Hepatocyte (in vitro differentiated cells): ENCODE data around the gene KRT80. TPM values are rescaled to one million over a fixed set of nuclear protein-coding genes. Genes with fewer than 3 reads are reported as not detected.

Source experiments
- DNase-seq: peaks from one replicate; pipeline ENCODE4 v3.0.0-alpha.2; 2016; ENCODE audit warnings: low spot score
- H2AFZ ChIP-seq: fragments of 200-600 bp; sonication (generic); 2 replicates; pipeline ENCODE4 v1.6.0; 2016; ENCODE audit warnings: antibody characterized with exemption, mild to moderate bottlenecking
- H3K27ac ChIP-seq: fragments of 200-600 bp; sonication (generic); 2 replicates; pipeline ENCODE4 v1.5.1; 2016; ENCODE audit warnings: mild to moderate bottlenecking
- H3K27me3 ChIP-seq: fragments of 200-600 bp; sonication (generic); 2 replicates; pipeline ENCODE4 v1.6.1; 2016
- H3K36me3 ChIP-seq: fragments of 200-600 bp; sonication (generic); replicated peaks from 2 replicates; pipeline ENCODE4 v1.5.1; 2016; ENCODE audit warnings: low read depth; ENCODE audit not compliant: insufficient read depth
- H3K4me1 ChIP-seq: fragments of 200-600 bp; sonication (generic); 2 replicates; pipeline ENCODE4 v1.5.1; 2016; ENCODE audit warnings: mild to moderate bottlenecking, moderate library complexity; ENCODE audit not compliant: insufficient read depth
- H3K4me2 ChIP-seq: fragments of 200-600 bp; sonication (generic); 2 replicates; pipeline ENCODE4 v1.6.0; 2016
- H3K4me3 ChIP-seq: fragments of 200-600 bp; sonication (generic); 2 replicates; pipeline ENCODE4 v1.5.1; 2016; ENCODE audit warnings: mild to moderate bottlenecking
- H3K79me2 ChIP-seq: fragments of 200-600 bp; sonication (generic); 2 replicates; pipeline ENCODE4 v1.6.0; 2017; ENCODE audit warnings: mild to moderate bottlenecking
- H3K9me2 ChIP-seq: fragments of 200-600 bp; sonication (generic); replicated peaks from 2 replicates; pipeline ENCODE4 v1.6.0; 2017; ENCODE audit warnings: mild to moderate bottlenecking; ENCODE audit not compliant: insufficient read depth
- H3K9me3 ChIP-seq: fragments of 200-600 bp; sonication (generic); 2 replicates; pipeline ENCODE4 v1.5.1; 2016; ENCODE audit warnings: low read depth, mild to moderate bottlenecking
- H4K20me1 ChIP-seq: fragments of 200-600 bp; sonication (generic); 2 replicates; pipeline ENCODE4 v1.6.0; 2016; ENCODE audit warnings: mild to moderate bottlenecking; ENCODE audit not compliant: insufficient read depth, poor library complexity, severe bottlenecking
- EZH2 ChIP-seq: fragments of 200-600 bp; sonication (generic); IDR thresholded peaks from 2 replicates; pipeline ENCODE4 v1.6.1; 2016; ENCODE audit warnings: antibody characterized with exemption, mild to moderate bottlenecking, borderline replicate concordance
- EZH2phosphoT487 ChIP-seq: fragments of 200-600 bp; sonication (generic); IDR thresholded peaks from one replicate; pipeline ENCODE4 v1.6.1; 2018; ENCODE audit warnings: antibody characterized with exemption, mild to moderate bottlenecking, low read depth, moderate library complexity; ENCODE audit not compliant: unreplicated experiment, severe bottlenecking
- whole genome bisulfite sequencing: methylation state at CpG from one replicate; pipeline ENCODE4 v1.1.6; 2016; ENCODE audit warnings: low lambda C conversion rate; ENCODE audit errors: missing lambda C conversion rate; 5-methylcytosine and 5-hydroxymethylcytosine counted together
- polyA plus RNA-seq: library from polyadenylated mRNA; unstranded; fragments of >200 nt; fragmentation: Nextera tagmentation; extraction: Ambion mirVana; gene quantifications from 2 replicates; pipeline ENCODE4 v1.2.1, GENCODE V29; 2016
- total RNA-seq: library from RNA; depleted of rRNA; stranded (reverse); fragments of >200 nt; gene quantifications from 2 replicates; pipeline ENCODE4 v1.2.3, GENCODE V29; 2014
- TF ChIP-seq, protein P1 (sequence below): fragments of 200-600 bp; sonication (generic); IDR thresholded peaks from 2 replicates; pipeline ENCODE4 v1.5.1; 2016; ENCODE audit warnings: antibody characterized with exemption, mild to moderate bottlenecking; ENCODE audit not compliant: poor library complexity

KRT80 gene
- total and polyA plus RNA-seq, 2 experiments from 2014 or later: 0.77 to 1.2 TPM

GRCh38 chr12:52228931-52229330 is 37.1 kb upstream of the KRT80 start:
- DNase-seq: no peak
- Histone ChIP-seq H3K9me2 (no peaks in the 10 kb centered on the region), H3K79me2 (no peaks in the 10 kb centered on the region), H3K9me3 (no peaks in the 10 kb centered on the region), H3K4me1 (peaks cover 15% of the 10 kb centered on the region), H2AFZ (no peak overlapping the region), H3K27ac (no peak overlapping the region), H3K36me3 (no peaks in the 10 kb centered on the region), H3K4me3 (no peak overlapping the region), H3K4me2 (no peak overlapping the region), H3K27me3 (peaks cover 15% of the 10 kb centered on the region), H4K20me1 (no peaks in the 10 kb centered on the region)
- no peak for TF ChIP-seq EZH2
- no peak for TF ChIP-seq EZH2phosphoT487
- TF ChIP-seq, protein P1, sequence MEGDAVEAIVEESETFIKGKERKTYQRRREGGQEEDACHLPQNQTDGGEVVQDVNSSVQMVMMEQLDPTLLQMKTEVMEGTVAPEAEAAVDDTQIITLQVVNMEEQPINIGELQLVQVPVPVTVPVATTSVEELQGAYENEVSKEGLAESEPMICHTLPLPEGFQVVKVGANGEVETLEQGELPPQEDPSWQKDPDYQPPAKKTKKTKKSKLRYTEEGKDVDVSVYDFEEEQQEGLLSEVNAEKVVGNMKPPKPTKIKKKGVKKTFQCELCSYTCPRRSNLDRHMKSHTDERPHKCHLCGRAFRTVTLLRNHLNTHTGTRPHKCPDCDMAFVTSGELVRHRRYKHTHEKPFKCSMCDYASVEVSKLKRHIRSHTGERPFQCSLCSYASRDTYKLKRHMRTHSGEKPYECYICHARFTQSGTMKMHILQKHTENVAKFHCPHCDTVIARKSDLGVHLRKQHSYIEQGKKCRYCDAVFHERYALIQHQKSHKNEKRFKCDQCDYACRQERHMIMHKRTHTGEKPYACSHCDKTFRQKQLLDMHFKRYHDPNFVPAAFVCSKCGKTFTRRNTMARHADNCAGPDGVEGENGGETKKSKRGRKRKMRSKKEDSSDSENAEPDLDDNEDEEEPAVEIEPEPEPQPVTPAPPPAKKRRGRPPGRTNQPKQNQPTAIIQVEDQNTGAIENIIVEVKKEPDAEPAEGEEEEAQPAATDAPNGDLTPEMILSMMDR: no peak
- WGBS: 88% methylated on average over 6 of the region's 6 CpGs

GRCh38 chr12:52228366-52228765 is 36.6 kb upstream of the KRT80 start:
- 64% methylated on average over 3 of the region's 3 CpGs for WGBS

GRCh38 chr12:52227606-52228166 is 35.9 kb upstream of the KRT80 start:
- H2AFZ ChIP-seq: no peak overlapping the region
- H3K79me2 ChIP-seq: no peaks in the 10 kb centered on the region
- H3K36me3 ChIP-seq: no peaks in the 10 kb centered on the region
- no peak overlapping the region for H3K4me2 ChIP-seq
- no peak overlapping the region for H3K4me3 ChIP-seq
- TF ChIP-seq, protein P1: no peak
- TF ChIP-seq EZH2phosphoT487 (no peak), EZH2 (no peak)
- H3K27ac ChIP-seq: no peak overlapping the region
- no peaks in the 10 kb centered on the region for H3K9me2 ChIP-seq
- peaks cover 6% of the 10 kb centered on the region for H3K27me3 ChIP-seq
- WGBS: no CpG with 5 or more reads among the region's 5 CpGs
- H3K4me1 ChIP-seq: peaks cover 6% of the 10 kb centered on the region
- no peaks in the 10 kb centered on the region for H4K20me1 ChIP-seq
- no peak for DNase-seq
- no peaks in the 10 kb centered on the region for H3K9me3 ChIP-seq

More at GRCh38 chr12:52228366-52228765, 36.6 kb upstream of the KRT80 start:
- Histone ChIP-seq H2AFZ (no peak overlapping the region), H3K27ac (no peak overlapping the region), H3K36me3 (no peaks in the 10 kb centered on the region), H3K9me2 (no peaks in the 10 kb centered on the region), H3K27me3 (peaks cover 10% of the 10 kb centered on the region), H3K9me3 (no peaks in the 10 kb centered on the region), H3K79me2 (no peaks in the 10 kb centered on the region), H3K4me3 (no peak overlapping the region), H4K20me1 (no peaks in the 10 kb centered on the region), H3K4me1 (peaks cover 12% of the 10 kb centered on the region), H3K4me2 (no peak overlapping the region)
- TF ChIP-seq EZH2 (no peak), EZH2phosphoT487 (no peak)
- TF ChIP-seq, protein P1: no peak
- no peak for DNase-seq

DNA sequence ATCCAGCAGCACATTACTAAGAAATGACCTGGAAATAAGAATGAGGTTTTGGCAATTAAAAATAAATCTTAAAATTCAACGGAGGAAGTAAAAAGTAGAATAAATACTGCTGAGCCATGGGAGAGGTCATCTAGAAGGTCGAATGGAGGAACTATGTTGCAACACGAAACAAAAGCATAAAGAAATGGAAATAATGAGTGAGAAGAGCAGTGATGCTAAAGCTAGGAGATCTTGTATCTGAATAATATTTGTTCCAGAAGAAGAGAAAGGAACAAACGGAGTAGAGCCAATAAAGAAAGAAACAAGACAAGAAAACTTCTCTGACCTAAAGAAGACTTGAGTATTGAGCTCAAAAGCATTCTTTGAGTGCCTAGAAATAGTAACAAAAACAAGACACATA is 34.6 kb upstream of the KRT80 start:
- DNase-seq: no peak
- peaks cover 7% of the 10 kb centered on the region for H3K4me1 ChIP-seq
- H3K9me3 ChIP-seq: no peaks in the 10 kb centered on the region
- no peaks in the 10 kb centered on the region for H3K9me2 ChIP-seq
- H3K4me2 ChIP-seq: no peak overlapping the region
- no peaks in the 10 kb centered on the region for H3K36me3 ChIP-seq
- no peak overlapping the region for H3K4me3 ChIP-seq
- WGBS: 78% methylated on average over 4 of the region's 4 CpGs
- no peaks in the 10 kb centered on the region for H4K20me1 ChIP-seq
- TF ChIP-seq EZH2 (no peak), EZH2phosphoT487 (no peak)
- TF ChIP-seq, protein P1: no peak
- no peak overlapping the region for H3K27ac ChIP-seq
- no peaks in the 10 kb centered on the region for H3K27me3 ChIP-seq
- H3K79me2 ChIP-seq: no peaks in the 10 kb centered on the region
- H2AFZ ChIP-seq: no peak overlapping the region
